ENCODE results near the gene HYOU1.
"Not testable (repeated sequence)": the region's sequence is repeated elsewhere in the genome, so short reads cannot be mapped to it uniquely, and the experiment has no call there.

The HYOU1 gene, protein sequence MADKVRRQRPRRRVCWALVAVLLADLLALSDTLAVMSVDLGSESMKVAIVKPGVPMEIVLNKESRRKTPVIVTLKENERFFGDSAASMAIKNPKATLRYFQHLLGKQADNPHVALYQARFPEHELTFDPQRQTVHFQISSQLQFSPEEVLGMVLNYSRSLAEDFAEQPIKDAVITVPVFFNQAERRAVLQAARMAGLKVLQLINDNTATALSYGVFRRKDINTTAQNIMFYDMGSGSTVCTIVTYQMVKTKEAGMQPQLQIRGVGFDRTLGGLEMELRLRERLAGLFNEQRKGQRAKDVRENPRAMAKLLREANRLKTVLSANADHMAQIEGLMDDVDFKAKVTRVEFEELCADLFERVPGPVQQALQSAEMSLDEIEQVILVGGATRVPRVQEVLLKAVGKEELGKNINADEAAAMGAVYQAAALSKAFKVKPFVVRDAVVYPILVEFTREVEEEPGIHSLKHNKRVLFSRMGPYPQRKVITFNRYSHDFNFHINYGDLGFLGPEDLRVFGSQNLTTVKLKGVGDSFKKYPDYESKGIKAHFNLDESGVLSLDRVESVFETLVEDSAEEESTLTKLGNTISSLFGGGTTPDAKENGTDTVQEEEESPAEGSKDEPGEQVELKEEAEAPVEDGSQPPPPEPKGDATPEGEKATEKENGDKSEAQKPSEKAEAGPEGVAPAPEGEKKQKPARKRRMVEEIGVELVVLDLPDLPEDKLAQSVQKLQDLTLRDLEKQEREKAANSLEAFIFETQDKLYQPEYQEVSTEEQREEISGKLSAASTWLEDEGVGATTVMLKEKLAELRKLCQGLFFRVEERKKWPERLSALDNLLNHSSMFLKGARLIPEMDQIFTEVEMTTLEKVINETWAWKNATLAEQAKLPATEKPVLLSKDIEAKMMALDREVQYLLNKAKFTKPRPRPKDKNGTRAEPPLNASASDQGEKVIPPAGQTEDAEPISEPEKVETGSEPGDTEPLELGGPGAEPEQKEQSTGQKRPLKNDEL

GRCh38 chr11:119057000-119057769, at the start of gene HYOU1:
Gene HYOU1 (minus strand): TSS chr11:119057205. CDS start chr11:119056160, 1,045 bp downstream.
- no peak for FAIRE-seq

DNA sequence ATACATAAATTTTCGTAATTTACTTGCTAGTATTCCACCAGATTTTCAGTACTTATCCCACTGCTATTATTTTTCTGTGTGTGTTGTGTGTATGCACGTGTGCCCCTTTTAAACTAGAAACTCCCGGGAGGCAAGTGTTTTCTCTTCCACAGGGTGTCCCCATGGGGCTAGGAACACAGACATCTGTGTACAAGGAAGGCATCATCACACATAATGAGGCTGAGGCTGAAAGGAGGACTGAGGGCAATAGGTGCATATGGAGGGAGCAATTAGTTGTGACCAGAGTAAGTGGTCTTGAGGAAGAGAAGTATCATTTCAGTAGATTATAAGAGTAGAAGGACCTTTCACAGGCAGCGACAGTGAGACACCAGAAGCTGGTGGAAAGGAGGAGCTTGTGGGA, 46.8 kb upstream of the HYOU1 start:
- no peak for FAIRE-seq

DNA sequence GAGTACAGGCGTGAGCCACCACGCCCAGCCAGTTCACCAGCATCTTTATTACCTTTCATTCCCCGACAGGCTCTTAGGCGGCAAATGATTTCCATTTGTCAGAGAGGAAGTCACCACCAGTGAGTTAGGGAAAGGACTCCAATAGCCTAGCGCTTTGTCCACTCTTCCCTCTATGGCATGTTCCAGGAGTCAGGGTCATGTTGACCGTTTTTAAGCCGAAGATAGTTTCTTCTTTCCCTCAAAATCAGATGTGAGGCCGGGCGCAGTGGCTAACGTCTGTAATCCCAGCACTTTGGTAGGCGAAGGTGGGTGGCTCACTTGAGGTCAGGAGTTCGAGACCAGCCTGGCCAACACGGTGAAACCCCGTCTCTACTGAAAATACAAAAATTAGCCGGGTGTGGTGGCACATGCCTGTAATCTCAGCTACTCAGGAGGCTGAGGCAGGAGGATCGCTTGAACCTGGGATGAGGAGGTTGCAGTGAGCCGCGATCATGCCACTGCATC, 46.2 kb upstream of the HYOU1 start:
- FAIRE-seq: not testable (repeated sequence)

DNA sequence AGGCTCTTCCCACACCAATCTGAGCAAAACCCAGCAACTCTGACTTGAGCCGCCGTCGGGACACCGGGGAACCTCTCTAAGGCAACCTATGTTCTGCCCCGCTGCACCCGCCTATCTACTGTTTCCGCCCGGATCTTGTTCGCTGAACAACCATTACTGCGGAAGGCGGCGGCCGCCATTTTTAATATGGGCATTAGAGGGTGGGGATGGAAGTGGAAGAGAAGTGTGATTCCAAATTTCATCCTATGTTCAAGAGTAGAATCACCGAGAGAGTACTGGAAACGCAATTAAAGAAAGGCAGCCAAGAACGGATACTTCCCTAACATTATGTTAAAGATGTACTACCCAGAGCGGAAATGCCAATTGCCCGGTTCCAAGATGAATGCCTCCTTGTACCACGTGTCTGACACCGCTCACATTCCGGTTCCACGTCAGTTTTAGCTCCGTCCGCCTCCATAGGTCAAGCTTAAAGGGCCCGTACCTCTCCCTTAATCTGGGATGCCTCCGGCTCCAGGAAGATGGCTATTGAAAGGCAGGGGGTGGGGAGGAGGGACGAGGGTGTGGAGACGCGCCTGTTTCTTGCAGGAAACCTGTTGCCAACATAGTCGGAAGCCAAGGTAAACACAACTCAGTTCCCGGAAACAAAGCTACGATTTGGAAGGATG, 44.9 kb upstream of the HYOU1 start, which contains the start of gene DPAGT1:
DPAGT1 (minus strand) TSS at position 95 of the 665 bp plus-strand sequence. CDS start 198 bp downstream, outside the sequence.
- peak; percentile 96 for FAIRE-seq

DNA sequence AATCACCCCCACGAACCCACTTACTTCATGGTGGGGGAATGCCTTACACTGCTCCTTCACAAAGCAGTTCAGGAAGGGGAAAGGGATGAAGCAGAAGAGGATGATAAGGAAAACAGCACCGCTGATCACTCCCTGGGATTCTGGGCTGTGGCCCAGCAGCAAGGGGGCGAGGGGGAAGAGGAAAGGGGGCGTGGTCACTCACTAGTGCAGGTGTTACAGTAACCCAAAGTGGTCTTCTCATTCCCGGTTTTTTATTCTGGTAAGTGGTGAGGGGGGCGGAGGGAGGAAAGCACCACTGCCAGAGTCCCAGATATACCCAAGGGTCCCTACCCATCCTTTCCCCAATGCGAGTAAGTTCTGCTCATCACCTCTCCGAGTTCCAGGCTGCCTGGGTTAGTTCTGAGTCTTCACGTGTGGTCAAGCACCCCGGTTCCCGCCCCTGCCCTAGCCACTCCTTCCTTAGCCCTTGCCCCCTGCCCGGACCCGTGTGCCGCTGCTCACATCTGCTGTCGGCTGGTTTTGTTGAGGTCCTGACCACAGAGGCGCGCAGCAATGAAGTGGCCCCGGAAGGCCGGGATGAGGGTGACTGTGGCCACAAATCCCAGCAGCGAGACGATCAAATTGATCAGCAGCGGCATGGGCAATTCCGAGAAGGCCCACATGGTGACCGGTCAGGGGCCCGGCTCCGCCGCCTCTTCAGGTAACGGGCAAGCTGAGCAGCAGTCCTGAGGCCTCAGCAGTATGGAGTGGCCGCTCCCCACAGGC, 44.2 kb upstream of the HYOU1 start:
- no peak for FAIRE-seq

DNA sequence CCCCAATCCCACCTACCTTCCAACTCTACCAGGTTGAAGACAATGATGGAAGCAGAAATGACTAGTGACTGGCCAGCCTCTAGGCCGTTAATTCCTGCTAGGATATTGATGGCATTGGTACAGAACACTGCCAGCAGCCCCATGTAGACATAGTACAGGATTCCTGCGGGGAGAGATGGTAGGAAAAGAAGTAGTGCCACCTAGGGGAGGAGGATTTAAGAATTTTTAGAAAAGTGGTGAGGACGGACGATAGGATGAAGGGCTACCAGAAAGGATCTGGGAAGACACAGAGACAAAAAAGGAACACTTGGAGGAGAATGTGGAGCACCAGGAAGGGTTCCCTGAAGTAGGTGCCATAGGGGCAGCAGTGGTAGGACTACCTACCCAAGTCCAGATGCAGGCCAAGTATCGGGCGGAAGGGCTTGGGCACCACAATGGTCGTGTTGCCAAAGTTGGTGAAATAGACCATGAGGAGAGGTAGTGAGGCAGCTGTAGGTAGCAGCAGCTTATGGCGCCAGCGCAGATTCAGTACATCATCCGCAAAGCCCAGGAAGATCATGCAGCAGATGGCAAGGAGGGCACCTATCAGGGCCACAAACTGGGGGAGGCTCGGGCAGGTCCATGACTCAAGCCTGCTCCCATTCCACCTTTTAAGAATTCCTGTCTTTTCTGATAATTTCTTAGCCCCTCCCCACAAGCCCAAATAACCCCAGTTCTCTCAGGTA, 43.4 kb upstream of the HYOU1 start:
- FAIRE-seq: peak; percentile 82

GRCh38 chr11:119099711-119100110, 42.7 kb upstream of the HYOU1 start:
- FAIRE-seq: no peak

DNA sequence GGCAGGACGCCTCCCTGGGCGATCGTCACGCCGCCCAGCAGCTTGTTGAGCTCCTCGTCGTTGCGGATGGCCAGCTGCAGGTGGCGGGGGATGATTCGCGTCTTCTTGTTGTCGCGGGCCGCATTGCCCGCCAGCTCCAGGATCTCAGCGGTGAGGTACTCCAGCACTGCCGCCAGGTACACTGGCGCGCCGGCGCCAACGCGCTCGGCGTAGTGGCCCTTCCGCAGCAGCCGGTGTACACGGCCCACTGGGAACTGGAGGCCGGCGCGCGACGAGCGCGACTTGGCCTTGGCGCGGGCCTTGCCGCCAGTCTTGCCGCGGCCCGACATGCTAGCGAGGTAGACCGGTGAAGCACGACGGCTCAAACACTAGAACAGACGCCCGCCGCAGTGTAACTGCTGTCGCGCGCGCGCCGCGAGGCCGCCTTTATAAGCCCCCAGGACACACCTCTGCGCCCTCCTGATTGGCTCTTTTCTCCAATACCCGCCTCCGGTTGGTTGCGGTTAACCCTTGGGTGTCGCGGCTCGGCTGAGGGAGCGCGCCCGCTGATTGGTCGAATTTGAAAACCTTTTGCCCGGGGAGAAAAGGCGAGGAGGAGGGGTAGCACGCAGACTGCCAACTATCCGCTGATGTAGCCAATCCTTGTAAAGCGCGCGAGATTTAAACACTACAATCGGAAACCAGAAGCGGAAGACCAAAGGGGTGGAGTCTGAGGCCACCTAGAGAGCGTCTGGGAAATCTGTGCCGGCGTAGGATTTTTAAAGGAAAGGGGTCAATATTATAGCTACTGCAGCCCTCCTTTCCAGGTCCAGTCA, 38.3 kb upstream of the HYOU1 start:
- FAIRE-seq: peak; percentile 100

DNA sequence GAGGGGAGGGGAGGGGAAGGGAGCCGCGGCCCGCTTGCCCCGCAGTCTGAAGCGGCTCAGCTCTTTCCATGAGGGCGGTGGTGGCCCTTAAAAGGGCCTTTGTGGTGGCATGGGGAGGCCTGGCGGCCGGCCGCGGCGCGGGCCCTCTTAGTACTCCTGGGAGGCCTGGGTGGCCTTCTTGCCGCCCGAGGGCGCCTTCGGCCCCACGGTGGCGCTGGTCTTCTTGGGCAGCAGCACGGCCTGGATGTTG, 37.7 kb upstream of the HYOU1 start:
- FAIRE-seq: no peak

GRCh38 chr11:119093942-119094815, 37.2 kb upstream of the HYOU1 start:
- no peak for FAIRE-seq

DNA sequence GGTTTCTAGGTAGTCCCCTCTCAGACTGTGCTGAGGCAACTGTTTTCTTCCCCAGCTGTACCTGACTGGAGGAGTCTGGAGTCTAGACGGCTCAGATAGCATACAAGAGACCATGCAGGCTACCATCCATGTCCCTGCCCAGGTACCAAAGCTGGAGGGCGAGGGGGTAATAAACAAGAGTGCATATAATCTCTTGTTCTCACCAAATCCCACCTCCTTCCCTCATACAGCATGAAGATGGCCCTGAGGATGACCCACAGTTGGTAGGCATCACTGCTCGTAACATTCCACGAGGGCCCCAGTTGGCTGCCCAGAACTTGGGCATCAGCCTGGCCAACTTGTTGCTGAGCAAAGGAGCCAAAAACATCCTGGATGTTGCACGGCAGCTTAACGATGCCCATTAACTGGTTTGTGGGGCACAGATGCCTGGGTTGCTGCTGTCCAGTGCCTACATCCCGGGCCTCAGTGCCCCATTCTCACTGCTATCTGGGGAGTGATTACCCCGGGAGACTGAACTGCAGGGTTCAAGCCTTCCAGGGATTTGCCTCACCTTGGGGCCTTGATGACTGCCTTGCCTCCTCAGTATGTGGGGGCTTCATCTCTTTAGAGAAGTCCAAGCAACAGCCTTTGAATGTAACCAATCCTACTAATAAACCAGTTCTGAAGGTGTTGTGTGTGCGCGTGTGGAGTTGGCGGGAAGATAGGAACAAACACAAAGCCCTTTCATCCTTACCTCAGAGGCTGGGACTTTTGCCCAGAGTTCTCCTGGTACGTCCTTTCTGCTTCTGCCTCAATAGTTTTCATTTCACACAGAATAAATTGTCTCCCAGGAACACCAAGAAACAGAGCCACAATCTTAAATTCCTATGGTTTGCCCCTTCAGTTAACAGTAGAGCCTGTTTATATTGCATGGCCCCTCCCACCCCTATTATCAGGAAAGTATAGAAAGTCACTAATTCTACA, 36.2 kb upstream of the HYOU1 start:
- FAIRE-seq: no peak

DNA sequence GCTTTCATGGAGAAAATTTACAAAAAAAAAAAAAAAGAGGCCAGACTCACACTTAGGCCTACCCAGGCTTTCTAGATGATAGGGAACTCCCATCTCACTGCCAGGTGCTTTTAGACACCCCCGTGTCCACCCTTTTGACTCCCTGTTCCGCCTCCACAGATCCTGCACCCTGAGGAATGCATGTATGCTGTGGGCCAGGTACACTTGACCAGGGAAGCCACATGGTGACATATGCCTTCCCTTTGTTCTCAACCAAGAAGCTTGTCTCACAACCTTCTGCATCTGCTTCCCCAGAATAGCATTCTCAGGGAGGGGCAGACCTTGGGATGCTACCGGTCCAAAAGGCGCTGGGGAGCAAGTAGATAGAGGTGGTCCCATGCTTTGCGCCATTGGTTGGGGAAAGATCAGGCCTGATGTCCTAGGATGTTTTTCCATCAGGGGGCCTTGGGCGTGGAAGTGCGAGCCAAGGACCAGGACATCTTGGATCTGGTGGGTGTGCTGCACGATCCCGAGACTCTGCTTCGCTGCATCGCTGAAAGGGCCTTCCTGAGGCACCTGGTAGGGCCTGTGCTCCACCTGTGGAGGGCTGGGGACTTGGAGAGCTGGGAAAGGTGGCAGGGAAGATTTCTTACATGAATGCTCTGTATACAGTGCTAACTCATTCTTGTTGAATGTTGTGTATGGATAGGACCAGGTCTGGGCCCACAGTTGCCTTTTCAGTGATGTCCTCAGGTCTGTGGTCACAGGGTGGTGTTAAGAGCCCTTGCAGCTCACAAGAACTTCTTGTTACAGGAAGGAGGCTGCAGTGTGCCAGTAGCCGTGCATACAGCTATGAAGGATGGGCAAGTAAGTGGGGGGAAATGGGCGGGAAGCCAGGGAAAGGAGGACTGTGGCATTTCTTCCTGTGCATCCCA, 35.2 kb upstream of the HYOU1 start:
- FAIRE-seq: no peak

- no peak for FAIRE-seq
Observed at GRCh38 chr11:119091178-119091577, 34.2 kb upstream of the HYOU1 start.

GRCh38 chr11:119089319-119089718, 32.3 kb upstream of the HYOU1 start:
- FAIRE-seq: no peak

GRCh38 chr11:119088406-119088805, 31.4 kb upstream of the HYOU1 start:
- FAIRE-seq: no peak

DNA sequence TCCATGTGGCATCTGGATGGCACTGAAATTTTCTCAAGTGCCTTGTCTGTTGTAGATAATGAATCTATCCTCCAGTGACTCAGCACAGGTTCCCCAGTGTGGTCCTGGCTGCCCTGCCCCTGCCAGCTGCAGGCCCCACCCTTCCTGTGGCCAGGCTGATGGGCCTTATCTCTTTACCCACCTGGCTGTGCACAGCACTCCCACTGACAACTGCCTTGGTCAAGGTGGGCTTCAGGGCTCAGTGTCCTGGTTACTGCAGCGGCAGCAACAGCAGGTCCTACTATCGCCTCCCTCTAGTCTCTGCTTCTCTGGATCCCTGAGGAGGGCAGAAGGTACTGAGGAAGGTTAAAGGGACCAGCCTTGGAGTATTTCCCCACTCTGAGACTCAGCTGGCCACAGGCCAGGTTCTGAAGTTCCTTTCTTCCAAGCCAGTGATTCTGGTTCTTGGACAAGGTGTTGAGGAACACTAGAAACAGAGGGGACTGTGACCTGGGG, 30.8 kb upstream of the HYOU1 start:
- no peak for FAIRE-seq

Data from G401.6 (cell line).